Stimulated activated CD8-positive, alpha-beta memory T cell treated with anti-CD3 and anti-CD28 coated beads, Interleukin-15, amount 100 ng/mL, for 48 hours (primary cell): ENCODE results near the gene DNAJB2.

Experiments
- DNase-seq, 2 donors: peaks; one replicate each; pipeline ENCODE4 v3.0.0-alpha.2; 2020; ENCODE audit warnings: low read depth in 2 of 2

DNAJB2 gene

GRCh38 chr2:219279151-219279915 lies at the start of gene DNAJB2:
Gene DNAJB2 (plus strand): TSS chr2:219279366. CDS start chr2:219279834, 468 bp downstream.
- DNase-seq, result peak; percentile 100

GRCh38 chr2:219230059-219230540 lies 49.1 kb upstream of the DNAJB2 start:
- DNase-seq, result no peak

- DNase-seq, result no peak
Observed at GRCh38 chr2:219234331-219234730, 44.8 kb upstream of the DNAJB2 start.

- no peak for DNase-seq
Observed at GRCh38 chr2:219243291-219243761, 35.8 kb upstream of the DNAJB2 start.

GRCh38 chr2:219244789-219245147 lies 34.4 kb upstream of the DNAJB2 start:
- DNase-seq, result no peak

- peak; percentile 86 for DNase-seq
Observed at GRCh38 chr2:219245148-219245898, 33.8 kb upstream of the DNAJB2 start, which contains the start of the genes GLB1L and STK16. Gene GLB1L (minus strand): TSS chr2:219245444. CDS start chr2:219243573, 1,871 bp downstream. Gene STK16 (plus strand): TSS chr2:219245479. CDS start chr2:219246000, 521 bp downstream.

- no peak for DNase-seq
Observed at GRCh38 chr2:219245899-219246230, 33.3 kb upstream of the DNAJB2 start.

- no peak for DNase-seq
Observed at GRCh38 chr2:219246559-219246958, 32.6 kb upstream of the DNAJB2 start.

- DNase-seq, result peak; percentile 53 to 63
Observed at GRCh38 chr2:219247678-219248642, 31.2 kb upstream of the DNAJB2 start.

- DNase-seq, result no peak
Observed at GRCh38 chr2:219248845-219249202, 30.3 kb upstream of the DNAJB2 start.

- no peak for DNase-seq
Observed at GRCh38 chr2:219249203-219249980, 29.8 kb upstream of the DNAJB2 start.

- DNase-seq, result no peak
Observed at GRCh38 chr2:219250049-219250781, 29.0 kb upstream of the DNAJB2 start.

GRCh38 chr2:219251656-219252055 lies 27.5 kb upstream of the DNAJB2 start:
- no peak for DNase-seq

GRCh38 chr2:219252084-219252483 lies 27.1 kb upstream of the DNAJB2 start:
- no peak for DNase-seq

- DNase-seq, result no peak
Observed at GRCh38 chr2:219252570-219252899, 26.6 kb upstream of the DNAJB2 start.

GRCh38 chr2:219252900-219253752 lies 26.0 kb upstream of the DNAJB2 start, which contains the start of gene TUBA4B:
Gene TUBA4B (plus strand): TSS chr2:219253243. CDS start chr2:219253408, 165 bp downstream.
- no peak for DNase-seq

- DNase-seq, result peak; percentile 84 to 87
Observed at GRCh38 chr2:219253753-219254589, 25.2 kb upstream of the DNAJB2 start, which contains the start of gene TUBA4A. Gene TUBA4A (minus strand): TSS chr2:219253918. CDS start chr2:219253858, 60 bp downstream.

- DNase-seq, result no peak
Observed at GRCh38 chr2:219254590-219255201, 24.5 kb upstream of the DNAJB2 start.
